Dermis blood vessel endothelial cell (primary cell): ENCODE results near the gene TTLL12. TPM values are rescaled to one million over a fixed set of nuclear protein-coding genes. Genes with fewer than 3 reads are reported as not detected.

Source experiments
- DNase-seq: peaks from one replicate; pipeline ENCODE4 v3.0.0; 2010
- total RNA-seq: library from RNA; depleted of rRNA; stranded (reverse); fragments of >200 nt; gene quantifications from 2 replicates; pipeline ENCODE4 v1.2.3, GENCODE V29; 2014

Gene TTLL12
- total RNA-seq, 1 donor from 2014 or later = 29.4 TPM

DNA sequence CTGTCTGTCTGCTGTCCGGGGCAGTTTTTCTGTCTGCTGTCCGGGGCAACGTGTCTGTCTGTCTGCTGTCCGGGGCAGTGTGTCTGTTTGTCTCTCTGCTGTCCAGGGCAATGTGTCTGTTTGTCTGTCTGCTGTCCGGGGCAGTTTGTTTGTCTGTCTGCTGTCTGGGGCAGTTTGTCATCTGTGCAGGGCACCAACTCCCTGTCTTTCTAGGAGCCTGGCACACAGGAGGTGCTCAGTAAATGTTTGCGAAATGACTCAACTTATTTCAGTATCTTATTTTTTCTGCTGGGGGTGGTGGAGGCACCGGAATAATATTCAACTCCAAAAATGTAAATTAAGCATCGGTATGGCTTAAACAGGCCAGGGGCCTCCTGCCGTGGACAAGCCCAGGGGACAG lies 12.0 kb upstream of the TTLL12 start:
- no peak for DNase-seq

DNA sequence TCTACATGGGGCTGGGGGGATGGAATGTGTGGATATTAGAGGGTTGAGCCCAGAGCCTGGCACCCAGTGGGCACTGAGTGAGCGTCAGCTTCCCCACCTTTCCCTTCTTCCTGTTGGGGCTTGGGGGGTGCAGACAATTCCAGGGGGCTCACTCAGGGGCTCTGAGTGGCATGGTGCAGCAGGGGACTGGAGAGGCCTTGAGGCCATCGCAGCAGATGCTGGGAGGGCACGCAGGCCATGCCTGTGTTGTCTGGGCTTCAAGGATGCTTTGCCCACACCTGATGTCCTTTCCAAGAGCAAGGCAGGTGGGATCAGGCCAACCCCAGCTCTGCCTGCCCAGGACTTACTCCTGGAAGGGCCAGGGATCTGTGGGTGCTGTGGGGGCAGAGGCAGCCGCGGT lies 11.2 kb upstream of the TTLL12 start:
- no peak for DNase-seq

- no peak for DNase-seq
These were observed 10.5 kb upstream of the TTLL12 start for GRCh38 chr22:43197271-43197941.

DNA sequence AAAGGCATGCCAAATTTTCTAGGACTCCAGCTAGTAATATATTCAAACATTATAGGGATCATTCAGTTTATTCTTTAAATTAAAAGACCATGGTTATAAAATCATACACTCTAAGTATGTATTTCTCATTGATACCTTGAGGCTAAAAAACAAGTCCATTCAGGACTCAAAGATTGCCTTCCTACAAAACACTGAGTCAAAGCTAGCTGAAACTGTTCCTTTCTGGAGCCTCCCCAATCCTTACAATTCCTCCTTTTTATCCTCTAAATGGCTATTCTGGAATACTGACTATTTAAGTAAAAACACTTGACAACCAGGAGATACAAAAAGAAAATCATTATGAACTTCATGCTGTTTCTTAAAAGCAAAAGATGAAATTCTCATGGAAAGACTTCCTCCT lies 4.9 kb upstream of the TTLL12 start:
- DNase-seq = no peak

- no peak for DNase-seq
These were observed 2.1 kb upstream of the TTLL12 start for GRCh38 chr22:43188829-43189545.

- DNase-seq = peak; percentile 94
These were observed 501 bp upstream of the TTLL12 start for GRCh38 chr22:43187171-43188099.

- DNase-seq = peak; percentile 65
These were observed 1.1 kb downstream of the TTLL12 start for GRCh38 chr22:43185860-43186261.

DNA sequence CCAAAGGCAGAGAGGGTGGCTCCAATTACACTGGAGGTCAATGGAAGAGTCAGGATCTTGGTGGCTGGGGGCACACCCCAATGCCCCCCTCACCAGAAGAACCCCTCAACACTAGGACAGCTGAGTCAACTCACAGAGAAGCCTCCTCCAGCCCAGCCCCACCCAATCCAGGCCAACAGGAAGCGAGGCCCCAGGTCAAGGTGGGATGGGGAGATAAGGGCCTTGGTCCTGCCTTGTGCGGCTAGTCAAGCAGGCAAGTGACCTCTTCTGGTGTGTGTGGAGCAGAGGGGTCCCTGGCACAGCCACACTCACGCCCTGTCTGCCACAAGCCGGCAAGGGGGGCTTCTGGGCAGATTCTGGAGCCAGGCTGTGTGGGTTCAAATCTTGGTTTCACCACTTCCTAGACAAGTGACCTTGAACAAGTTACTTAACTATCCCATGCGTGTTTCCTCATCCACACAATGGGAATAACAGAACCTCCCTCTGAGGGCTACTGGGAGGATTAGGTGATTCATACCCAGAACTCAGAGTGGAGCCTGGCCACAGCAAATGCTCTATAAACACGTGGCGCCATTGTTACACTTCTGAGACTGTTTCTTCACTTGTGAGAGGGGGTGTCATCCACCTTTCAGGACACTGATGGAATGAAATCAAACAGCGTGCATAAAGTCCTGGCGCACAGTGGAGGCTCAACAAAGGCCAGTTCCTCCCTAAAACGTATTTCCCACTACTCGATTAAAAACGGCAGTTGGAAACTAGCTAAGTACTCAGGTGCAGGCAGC lies 3.2 kb downstream of the TTLL12 start:
- peak; percentile 91 for DNase-seq

DNA sequence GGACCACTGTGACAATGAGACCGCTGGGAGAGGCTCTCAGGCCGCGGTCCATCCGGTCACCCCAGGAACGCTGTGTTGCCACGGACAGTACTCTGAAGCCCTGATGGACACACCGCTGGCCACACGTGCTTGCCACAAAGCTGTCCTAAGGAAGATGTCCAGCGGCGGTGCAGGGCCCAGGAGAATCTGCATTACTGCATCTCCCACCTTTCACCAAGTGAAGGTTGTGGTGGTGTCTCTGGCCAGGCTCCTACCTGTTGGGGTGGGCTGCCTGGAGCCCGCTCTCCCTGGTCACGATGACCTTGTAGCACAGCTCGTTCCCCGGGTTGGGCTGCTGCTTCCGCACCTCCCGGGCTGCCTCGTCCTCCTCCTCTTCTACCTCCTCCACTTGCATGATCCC lies 4.2 kb downstream of the TTLL12 start:
- no peak for DNase-seq

- DNase-seq = no peak
These were observed 4.8 kb downstream of the TTLL12 start for GRCh38 chr22:43182118-43182517.

DNA sequence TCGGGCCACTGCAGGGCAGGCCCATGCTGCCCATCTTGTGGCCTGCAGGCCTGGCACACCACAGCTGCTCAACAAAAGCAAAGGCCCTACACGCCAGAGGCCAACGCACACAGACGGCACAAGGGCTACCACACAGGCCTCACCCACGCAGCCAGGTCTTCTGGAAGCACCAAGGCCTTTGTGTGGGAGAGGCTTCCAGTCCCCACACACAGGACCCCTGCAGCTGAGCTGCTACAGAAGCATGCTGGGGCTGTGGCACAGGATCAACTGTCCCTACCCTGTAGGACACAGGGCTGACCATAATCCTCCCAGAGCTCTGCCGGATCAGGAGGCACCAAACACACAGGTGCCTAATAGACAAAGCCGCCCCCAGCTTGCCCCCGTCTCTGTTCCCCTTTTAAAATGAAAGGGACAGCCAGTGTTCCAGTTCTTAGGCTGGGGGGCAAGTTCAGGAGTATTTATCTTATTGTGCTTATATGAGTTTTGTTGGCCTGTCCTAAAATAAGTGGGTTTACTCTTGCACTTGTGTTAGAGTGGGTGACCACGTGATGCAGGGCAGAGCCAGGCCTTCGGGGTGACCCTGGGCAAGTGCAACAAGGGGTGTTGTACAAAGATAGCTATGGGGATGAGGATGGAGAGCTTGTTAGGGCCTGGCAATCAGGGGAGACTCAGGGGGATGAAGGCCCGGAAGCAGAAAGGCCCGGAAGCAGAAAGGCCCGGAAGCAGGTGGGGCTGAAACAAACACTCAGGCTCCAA lies 5.4 kb downstream of the TTLL12 start:
- DNase-seq = no peak

DNA sequence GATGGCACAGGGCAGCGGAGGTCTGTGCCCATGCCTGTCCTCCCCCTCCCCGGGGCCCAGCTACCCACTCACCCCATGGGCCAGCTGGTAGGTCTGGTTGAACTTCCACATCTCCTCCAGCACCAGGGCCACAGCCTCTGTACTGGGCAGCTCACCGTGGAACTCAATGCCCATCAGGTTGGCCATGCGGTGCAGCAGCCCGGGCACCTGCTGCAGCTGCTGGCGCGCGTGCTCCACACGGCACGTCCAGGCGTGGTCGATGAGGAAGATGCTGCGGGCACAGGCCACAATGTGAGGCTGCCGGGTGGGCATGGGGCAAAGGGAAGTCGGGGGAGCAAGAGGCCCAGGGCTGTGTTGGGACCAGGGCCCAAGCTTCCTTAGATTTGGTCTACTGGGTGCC lies 6.3 kb downstream of the TTLL12 start:
- no peak for DNase-seq

GRCh38 chr22:43179911-43180195 lies 7.1 kb downstream of the TTLL12 start:
- no peak for DNase-seq

DNA sequence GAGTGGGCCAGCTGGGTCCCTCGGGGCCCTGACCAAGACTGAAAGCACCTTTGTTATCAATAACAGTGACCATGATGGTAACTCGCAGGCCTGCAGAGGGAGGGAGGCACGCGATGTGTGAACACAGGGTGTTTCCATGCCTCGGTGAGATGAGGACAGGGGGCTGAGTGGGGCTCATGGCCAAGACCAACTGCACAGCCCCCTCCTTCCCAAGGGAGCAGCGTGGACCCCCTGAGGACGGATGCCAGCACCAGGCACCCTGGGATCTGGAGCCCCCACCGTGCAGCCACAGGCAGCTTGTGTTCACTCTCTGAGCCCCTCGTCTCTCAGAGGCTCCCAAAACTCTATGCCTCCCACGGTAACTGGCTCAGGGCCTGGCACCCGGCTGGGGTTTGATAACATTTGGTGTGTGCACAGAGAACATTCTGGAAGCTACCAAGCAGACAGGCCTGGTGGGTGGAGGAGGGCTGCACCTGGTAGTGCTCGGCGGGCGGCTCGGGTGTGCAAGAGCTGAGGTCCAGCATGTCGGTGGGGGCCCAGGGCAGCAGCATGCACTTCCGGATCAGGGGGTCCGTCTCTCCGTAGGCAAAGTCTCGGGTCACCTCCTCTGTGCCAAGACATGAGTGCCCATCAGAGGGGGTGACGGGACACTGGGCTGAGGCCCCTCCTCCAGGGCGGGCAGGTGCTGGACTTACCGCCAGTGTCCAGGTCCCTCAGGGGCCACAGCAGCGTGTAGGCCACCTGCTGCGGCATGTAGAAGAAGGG lies 7.6 kb downstream of the TTLL12 start:
- DNase-seq = no peak

- DNase-seq = no peak
These were observed 9.5 kb downstream of the TTLL12 start for GRCh38 chr22:43177479-43177878.

DNA sequence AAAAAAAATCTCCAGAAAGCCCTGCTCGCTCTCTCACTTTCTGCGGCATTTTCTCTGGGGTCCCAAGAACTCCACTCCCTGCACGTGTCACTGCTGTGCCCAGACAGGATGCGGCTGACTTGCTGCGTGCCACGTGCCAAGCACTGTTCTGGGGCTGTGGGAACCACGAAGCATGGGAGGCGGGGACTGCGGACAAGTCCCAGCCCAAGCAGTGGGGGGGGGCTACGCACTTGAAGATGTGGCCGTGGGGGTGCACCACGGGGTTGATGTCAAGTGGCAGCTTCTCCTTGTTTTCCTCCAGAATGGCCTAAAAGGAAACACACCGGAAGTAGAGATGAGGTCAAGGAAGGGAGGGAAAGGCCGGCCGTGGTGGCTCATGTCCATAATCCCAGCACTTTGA lies 10.8 kb downstream of the TTLL12 start:
- DNase-seq = peak; percentile 21

- no peak for DNase-seq
These were observed 11.9 kb downstream of the TTLL12 start for GRCh38 chr22:43174941-43175531.

DNA sequence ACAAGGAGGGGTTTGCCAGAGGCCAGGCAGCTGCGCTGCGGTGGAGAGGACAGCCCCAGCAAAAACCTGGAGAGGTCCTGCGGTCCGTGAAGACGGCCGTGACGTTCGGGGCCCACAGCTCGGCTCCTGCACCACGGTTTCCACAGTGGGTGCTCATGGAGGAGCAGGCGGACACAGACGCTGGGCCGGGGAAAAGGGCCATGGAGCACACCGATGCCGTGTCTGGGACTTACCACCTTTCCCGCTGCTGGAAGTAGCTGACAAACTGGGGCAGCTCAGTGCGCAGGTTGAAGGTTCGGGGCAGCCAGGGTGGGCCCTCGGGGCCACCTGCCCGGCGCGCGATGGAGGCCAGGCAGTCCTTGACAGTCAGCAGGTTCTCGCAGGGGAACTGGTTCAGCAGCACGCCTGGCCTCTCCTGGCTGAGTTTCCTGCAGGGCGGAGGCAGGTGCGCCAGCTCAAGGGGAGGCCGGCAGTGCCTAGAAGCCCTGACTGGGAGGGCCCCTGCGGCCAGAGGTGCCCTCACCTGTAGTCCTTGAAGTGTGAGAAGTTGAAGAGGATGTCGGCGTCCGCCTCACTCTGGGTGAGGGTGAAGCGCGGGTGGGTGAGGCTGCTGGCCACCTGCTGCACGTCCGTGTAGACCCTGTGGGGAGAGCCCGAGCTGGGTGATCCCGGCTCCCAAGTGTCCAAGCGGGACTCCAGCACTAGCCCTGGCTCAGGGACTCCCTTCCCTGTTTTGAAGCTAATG lies 12.8 kb downstream of the TTLL12 start:
- no peak for DNase-seq

GRCh38 chr22:43173566-43173965 lies 13.4 kb downstream of the TTLL12 start:
- DNase-seq = no peak

DNA sequence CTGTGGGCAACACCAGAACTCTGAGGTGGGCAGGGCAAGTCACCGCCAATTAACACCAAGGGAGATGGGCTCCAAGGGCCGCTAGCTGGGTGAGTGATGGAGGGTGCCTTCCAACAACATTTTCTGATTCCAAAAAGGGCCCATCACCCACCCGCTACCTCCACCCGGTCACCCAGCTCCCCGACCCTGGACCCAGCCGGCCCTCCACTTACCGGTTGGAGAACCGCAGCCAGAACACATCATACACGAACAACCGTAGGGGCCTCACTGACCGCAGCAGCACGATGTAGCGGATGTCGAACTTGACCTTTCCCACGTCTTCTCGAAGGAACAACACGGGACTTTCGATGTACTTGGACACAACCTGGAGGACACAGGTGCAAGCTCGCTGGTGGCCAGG lies 14.7 kb downstream of the TTLL12 start:
- DNase-seq = no peak
